ENCODE measurements around the gene LRRC45. TPM values are rescaled to one million over a fixed set of nuclear protein-coding genes. Genes with fewer than 3 reads are reported as not detected.

Gene LRRC45
- total and polyA plus RNA-seq, 9 of the 15 experiments (the other 6 are each of a cell fraction or from before 2014, with no cell fraction given) = 3.5 to 21.5 (median 11.2) TPM; not detected in 2

DNA sequence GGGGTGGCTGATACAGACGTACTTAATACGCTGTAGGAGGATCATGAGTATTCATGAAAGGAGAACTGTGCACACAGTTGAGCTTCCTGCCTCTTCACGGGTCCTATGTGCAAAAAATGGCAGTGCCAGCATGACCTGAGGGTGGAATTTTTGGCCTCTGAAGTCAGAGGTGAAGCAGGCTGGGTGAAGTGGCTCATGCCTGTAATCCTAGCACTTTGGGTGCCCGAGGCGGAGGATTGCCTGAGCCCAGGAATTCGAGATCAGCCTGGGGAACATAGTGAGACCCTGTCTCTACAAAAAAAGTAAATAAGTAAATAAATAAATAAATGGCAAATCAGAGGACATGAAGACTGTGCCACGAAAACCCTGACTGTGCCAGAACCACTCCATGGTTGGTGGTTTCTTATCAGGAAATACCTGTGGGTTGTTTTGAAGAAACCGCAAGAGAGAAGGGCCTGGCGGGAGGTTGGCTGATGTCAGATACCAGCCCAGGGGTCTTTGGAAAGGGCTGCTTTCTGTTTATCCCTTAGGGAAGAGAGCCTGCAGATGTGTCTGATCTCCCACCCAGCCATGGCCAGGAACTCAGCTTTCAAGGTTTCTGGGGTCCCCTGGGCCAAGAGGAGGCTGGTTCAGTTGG is 42.3 kb upstream of the LRRC45 start (continued):
- TF ChIP-seq, protein P1, sequence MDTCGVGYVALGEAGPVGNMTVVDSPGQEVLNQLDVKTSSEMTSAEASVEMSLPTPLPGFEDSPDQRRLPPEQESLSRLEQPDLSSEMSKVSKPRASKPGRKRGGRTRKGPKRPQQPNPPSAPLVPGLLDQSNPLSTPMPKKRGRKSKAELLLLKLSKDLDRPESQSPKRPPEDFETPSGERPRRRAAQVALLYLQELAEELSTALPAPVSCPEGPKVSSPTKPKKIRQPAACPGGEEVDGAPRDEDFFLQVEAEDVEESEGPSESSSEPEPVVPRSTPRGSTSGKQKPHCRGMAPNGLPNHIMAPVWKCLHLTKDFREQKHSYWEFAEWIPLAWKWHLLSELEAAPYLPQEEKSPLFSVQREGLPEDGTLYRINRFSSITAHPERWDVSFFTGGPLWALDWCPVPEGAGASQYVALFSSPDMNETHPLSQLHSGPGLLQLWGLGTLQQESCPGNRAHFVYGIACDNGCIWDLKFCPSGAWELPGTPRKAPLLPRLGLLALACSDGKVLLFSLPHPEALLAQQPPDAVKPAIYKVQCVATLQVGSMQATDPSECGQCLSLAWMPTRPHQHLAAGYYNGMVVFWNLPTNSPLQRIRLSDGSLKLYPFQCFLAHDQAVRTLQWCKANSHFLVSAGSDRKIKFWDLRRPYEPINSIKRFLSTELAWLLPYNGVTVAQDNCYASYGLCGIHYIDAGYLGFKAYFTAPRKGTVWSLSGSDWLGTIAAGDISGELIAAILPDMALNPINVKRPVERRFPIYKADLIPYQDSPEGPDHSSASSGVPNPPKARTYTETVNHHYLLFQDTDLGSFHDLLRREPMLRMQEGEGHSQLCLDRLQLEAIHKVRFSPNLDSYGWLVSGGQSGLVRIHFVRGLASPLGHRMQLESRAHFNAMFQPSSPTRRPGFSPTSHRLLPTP (IDR thresholded peaks at IDR 0.05; ENCODE audit: borderline replicate concordance, extremely low read depth, insufficient read length) = no peak
- TF ChIP-seq MXD1 (CRISPR knock-in tag; IDR thresholded peaks at IDR 0.05; ENCODE audit: borderline replicate concordance, poor library complexity, severe bottlenecking) = no peak
- TF ChIP-seq NFE2 (IDR thresholded peaks at IDR 0.05; ENCODE audit: low read depth) = no peak
- no peak for TF ChIP-seq ZNF174 (CRISPR knock-in tag; IDR thresholded peaks at IDR 0.05)
- TF ChIP-seq GMEB1 (CRISPR knock-in tag; IDR thresholded peaks at IDR 0.05) = no peak
- TF ChIP-seq NFXL1 (CRISPR knock-in tag; IDR thresholded peaks at IDR 0.05) = no peak
- no peak for TF ChIP-seq STAT5B (CRISPR knock-in tag; IDR thresholded peaks at IDR 0.05)
- TF ChIP-seq CBFA2T3 (IDR thresholded peaks at IDR 0.05) = no peak; the same call in 1 of the 2 replicates
- no peak for TF ChIP-seq PRDM10 (IDR thresholded peaks at IDR 0.05; ENCODE audit: partially characterized antibody)
- TF ChIP-seq NRF1 (conservative IDR thresholded peaks at IDR 0.05 in 1 of 2, IDR thresholded peaks at IDR 0.05 in 1 of 2) = no peak
- TF ChIP-seq, protein P2, sequence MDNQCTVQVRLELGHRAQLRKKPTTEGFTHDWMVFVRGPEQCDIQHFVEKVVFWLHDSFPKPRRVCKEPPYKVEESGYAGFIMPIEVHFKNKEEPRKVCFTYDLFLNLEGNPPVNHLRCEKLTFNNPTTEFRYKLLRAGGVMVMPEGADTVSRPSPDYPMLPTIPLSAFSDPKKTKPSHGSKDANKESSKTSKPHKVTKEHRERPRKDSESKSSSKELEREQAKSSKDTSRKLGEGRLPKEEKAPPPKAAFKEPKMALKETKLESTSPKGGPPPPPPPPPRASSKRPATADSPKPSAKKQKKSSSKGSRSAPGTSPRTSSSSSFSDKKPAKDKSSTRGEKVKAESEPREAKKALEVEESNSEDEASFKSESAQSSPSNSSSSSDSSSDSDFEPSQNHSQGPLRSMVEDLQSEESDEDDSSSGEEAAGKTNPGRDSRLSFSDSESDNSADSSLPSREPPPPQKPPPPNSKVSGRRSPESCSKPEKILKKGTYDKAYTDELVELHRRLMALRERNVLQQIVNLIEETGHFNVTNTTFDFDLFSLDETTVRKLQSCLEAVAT (IDR thresholded peaks at IDR 0.05) = peak in 1 of 2 experiments; percentile 91; a peak in 2 of 4 replicates
- TF ChIP-seq GABPB1 (CRISPR knock-in tag; IDR thresholded peaks at IDR 0.05) = no peak
- TF ChIP-seq ZNF274 (IDR thresholded peaks at IDR 0.05; ENCODE audit: borderline replicate concordance, low read depth, low read length) = no peak
- no peak for TF ChIP-seq HLTF (IDR thresholded peaks at IDR 0.05)
